ENCODE measurements around the gene OVOL2.

OVOL2 gene

DNA sequence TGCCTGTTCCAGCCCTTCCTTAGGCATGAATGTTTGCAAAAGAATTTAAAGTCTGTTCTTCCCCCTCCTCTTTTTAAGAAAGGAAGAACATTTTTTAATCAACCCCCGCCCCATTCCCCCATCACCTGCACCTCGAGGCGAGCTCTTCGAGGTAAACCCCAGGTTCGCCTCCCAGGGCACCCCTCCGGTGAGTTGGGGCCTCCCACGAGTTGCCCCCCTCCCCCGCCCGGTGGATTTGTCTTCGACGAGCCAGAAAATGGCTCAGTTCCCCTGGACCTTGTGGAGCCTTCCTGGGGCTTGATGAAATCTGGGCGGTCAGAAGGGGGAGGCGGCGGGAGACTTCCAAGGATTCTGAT, 256 bp upstream of the OVOL2 start:
- DNase-seq (ENCODE audit: extremely low read depth, low read depth): no peak
- H3K4me3 ChIP-seq (replicated peaks; ENCODE audit: low read depth, low read length): no peak overlapping the region
- TF ChIP-seq CTCF (IDR thresholded peaks at IDR 0.05; ENCODE audit: low read depth, low read length, missing control alignments): no peak

GRCh38 chr20:18056174-18057100, 1.3 kb downstream of the OVOL2 start:
- no peak overlapping the region for H3K4me3 ChIP-seq (replicated peaks; ENCODE audit: low read depth, low read length)
- TF ChIP-seq CTCF (IDR thresholded peaks at IDR 0.05; ENCODE audit: low read depth, low read length, missing control alignments): no peak
- DNase-seq (ENCODE audit: extremely low read depth, low read depth): no peak

GRCh38 chr20:18055261-18055660, 2.5 kb downstream of the OVOL2 start:
- TF ChIP-seq CTCF (IDR thresholded peaks at IDR 0.05; ENCODE audit: low read depth, low read length, missing control alignments): no peak
- DNase-seq (ENCODE audit: extremely low read depth, low read depth): no peak
- no peak overlapping the region for H3K4me3 ChIP-seq (replicated peaks; ENCODE audit: low read depth, low read length)

DNA sequence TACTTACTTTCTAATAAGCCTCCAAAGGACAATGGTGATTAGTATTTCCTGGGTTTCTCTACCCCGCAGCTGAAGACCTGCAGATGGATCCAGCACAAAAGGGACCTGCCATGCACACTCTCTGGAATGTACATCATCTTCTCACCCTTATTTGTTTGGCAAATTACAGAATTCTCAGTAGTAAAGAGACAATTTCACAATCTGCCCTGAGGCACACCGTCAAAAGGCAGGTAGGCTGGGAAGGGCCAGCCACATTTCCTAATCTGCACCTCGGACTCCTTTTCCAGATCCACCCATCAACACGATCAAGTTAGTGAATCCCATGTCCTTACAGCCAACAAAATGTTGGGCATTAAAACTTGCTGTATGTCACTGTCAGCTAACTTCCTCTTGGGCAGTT, 4.9 kb downstream of the OVOL2 start:
- no peak for TF ChIP-seq CTCF (IDR thresholded peaks at IDR 0.05; ENCODE audit: low read depth, low read length, missing control alignments)
- DNase-seq (ENCODE audit: extremely low read depth, low read depth): no peak
- H3K4me3 ChIP-seq (replicated peaks; ENCODE audit: low read depth, low read length): no peak overlapping the region

- DNase-seq (ENCODE audit: extremely low read depth, low read depth): no peak
- TF ChIP-seq CTCF (IDR thresholded peaks at IDR 0.05; ENCODE audit: low read depth, low read length, missing control alignments): no peak
- no peak overlapping the region for H3K4me3 ChIP-seq (replicated peaks; ENCODE audit: low read depth, low read length)
Observed at GRCh38 chr20:18050628-18051027, 7.1 kb downstream of the OVOL2 start.

DNA sequence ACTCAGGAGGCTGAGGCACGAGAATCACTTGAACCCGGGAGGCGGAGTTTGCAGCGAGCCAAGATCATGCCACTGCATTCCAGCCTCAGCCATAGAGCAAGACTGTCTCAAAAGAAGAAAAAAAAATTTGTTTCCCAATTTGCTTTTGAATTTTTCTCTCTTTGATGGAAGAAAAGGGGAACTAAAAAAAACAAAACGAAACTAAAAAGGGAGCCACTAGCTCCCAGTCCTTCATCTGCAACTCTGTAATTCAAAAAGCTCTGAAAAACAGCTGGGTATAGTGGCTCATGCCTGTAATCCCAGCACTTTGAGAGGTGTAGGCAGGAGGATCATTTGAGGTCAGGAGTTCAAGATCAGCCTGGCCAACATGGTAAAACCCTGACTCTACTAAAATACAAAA, 9.5 kb downstream of the OVOL2 start:
- DNase-seq (ENCODE audit: extremely low read depth, low read depth): no peak
- no peak overlapping the region for H3K4me3 ChIP-seq (replicated peaks; ENCODE audit: low read depth, low read length)
- no peak for TF ChIP-seq CTCF (IDR thresholded peaks at IDR 0.05; ENCODE audit: low read depth, low read length, missing control alignments)

All from HFF-Myc (cell line).